HCT116 (cell line): ENCODE data around the gene MAJIN.

ENCODE experiments used
- EGR1 ChIP-seq: IDR thresholded peaks from 2 replicates; pipeline ENCODE4 v1.6.1; 2012; ENCODE audit warnings: low read depth
- EZH2phosphoT487 ChIP-seq: fragments of 200-600 bp; IDR thresholded peaks from 2 replicates; pipeline ENCODE4 v1.6.1; 2018; ENCODE audit warnings: antibody characterized with exemption, borderline replicate concordance
- JUND ChIP-seq: IDR thresholded peaks from 2 replicates; pipeline ENCODE4 v1.6.1; 2012
- POLR2A ChIP-seq: IDR thresholded peaks from 2 replicates; pipeline ENCODE4 v1.7.0; 2011; ENCODE audit warnings: borderline replicate concordance; ENCODE audit not compliant: insufficient read depth, insufficient read length; ENCODE audit errors: extremely low read depth
- POLR2AphosphoS5 ChIP-seq: IDR thresholded peaks from 2 replicates; pipeline ENCODE4 v1.6.1; 2011; ENCODE audit warnings: mild to moderate bottlenecking, low read depth, low read length, moderate library complexity
- ZNF274 ChIP-seq: fragments of 200-500 bp; sonication (Bioruptor generic); IDR thresholded peaks from 2 replicates; pipeline ENCODE4 v1.6.1; 2014; ENCODE audit warnings: mild to moderate bottlenecking, low read depth, low read length, inconsistent platforms
- TF ChIP-seq, protein P1 (sequence below), 3 experiments: fragments of 200-600 bp in 1 of 3; sonication (generic) in 1 of 3; IDR thresholded peaks in 2 of 3; conservative IDR thresholded peaks in 1 of 3; 2 replicates each; pipeline ENCODE4 v1.5.1; 2012 to 2017; ENCODE audit warnings: low read depth in 2 of 3, low read length in 2 of 3, antibody characterized with exemption in 1 of 3, borderline replicate concordance in 1 of 3, control low read depth in 1 of 3, mild to moderate bottlenecking in 1 of 3, mixed read lengths in 1 of 3, mixed run types in 1 of 3, moderate library complexity in 1 of 3; ENCODE audit not compliant: insufficient read depth in 1 of 3
- TF ChIP-seq, protein P2 (sequence below): IDR thresholded peaks from 2 replicates; pipeline ENCODE4 v1.6.1; 2012
- TF ChIP-seq, protein P3 (sequence below): IDR thresholded peaks from 2 replicates; pipeline ENCODE4 v1.6.1; 2012
- TF ChIP-seq, protein P4 (sequence below): IDR thresholded peaks from 2 replicates; pipeline ENCODE4 v1.6.1; 2012; ENCODE audit warnings: low read depth

DNA sequence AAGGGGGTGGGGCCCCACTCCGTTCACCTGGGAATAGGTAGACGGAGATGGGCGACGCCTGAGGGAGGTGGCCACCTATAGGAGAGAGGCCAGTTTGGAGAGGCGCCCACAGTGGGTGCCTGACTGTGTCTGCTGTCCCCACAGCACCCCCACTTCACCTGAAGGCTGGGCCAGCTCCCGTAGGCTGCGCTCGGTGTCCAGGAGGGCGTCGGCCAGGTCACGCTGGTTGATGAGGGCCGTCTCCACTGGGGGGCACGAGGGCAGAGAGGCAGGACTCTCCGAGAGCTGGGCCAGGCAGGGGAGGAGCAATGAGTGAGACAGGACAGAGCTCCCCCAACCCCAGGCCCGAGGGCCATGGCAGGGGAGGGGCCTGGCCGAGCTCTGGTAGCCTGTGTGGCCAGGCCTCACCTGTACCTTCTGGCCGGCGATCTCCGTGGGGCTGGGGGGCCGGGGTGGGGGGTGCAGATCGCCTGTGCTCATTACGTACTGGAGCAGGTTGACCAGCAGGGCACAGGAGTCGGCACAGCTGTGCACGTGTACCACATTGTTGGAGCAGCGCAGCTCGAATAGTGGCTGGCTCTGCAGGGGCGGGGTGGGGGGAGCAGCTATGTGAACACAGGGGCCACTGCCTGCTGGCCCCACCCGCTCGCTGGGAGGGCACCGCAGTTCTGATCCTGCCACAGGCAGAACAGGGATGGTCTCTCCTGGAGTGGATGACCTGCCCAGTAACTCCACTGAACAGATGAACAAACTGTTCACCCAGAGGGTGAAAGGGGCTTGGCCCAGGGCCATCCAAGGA, 69.6 kb downstream of the MAJIN start:
- TF ChIP-seq, protein P1, sequence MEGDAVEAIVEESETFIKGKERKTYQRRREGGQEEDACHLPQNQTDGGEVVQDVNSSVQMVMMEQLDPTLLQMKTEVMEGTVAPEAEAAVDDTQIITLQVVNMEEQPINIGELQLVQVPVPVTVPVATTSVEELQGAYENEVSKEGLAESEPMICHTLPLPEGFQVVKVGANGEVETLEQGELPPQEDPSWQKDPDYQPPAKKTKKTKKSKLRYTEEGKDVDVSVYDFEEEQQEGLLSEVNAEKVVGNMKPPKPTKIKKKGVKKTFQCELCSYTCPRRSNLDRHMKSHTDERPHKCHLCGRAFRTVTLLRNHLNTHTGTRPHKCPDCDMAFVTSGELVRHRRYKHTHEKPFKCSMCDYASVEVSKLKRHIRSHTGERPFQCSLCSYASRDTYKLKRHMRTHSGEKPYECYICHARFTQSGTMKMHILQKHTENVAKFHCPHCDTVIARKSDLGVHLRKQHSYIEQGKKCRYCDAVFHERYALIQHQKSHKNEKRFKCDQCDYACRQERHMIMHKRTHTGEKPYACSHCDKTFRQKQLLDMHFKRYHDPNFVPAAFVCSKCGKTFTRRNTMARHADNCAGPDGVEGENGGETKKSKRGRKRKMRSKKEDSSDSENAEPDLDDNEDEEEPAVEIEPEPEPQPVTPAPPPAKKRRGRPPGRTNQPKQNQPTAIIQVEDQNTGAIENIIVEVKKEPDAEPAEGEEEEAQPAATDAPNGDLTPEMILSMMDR (IDR thresholded peaks at IDR 0.05 in 2 of 3, conservative IDR thresholded peaks at IDR 0.05 in 1 of 3; ENCODE audit: borderline replicate concordance in 1 of 3, insufficient read depth in 1 of 3, low read depth in 2 of 3, low read length in 2 of 3), result no peak
- no peak for TF ChIP-seq EZH2phosphoT487
- TF ChIP-seq POLR2A, result no peak
- TF ChIP-seq POLR2AphosphoS5, result no peak
- TF ChIP-seq, protein P2, sequence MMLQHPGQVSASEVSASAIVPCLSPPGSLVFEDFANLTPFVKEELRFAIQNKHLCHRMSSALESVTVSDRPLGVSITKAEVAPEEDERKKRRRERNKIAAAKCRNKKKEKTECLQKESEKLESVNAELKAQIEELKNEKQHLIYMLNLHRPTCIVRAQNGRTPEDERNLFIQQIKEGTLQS, result no peak
- TF ChIP-seq, protein P3, sequence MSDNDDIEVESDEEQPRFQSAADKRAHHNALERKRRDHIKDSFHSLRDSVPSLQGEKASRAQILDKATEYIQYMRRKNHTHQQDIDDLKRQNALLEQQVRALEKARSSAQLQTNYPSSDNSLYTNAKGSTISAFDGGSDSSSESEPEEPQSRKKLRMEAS, result no peak
- TF ChIP-seq, protein P4, sequence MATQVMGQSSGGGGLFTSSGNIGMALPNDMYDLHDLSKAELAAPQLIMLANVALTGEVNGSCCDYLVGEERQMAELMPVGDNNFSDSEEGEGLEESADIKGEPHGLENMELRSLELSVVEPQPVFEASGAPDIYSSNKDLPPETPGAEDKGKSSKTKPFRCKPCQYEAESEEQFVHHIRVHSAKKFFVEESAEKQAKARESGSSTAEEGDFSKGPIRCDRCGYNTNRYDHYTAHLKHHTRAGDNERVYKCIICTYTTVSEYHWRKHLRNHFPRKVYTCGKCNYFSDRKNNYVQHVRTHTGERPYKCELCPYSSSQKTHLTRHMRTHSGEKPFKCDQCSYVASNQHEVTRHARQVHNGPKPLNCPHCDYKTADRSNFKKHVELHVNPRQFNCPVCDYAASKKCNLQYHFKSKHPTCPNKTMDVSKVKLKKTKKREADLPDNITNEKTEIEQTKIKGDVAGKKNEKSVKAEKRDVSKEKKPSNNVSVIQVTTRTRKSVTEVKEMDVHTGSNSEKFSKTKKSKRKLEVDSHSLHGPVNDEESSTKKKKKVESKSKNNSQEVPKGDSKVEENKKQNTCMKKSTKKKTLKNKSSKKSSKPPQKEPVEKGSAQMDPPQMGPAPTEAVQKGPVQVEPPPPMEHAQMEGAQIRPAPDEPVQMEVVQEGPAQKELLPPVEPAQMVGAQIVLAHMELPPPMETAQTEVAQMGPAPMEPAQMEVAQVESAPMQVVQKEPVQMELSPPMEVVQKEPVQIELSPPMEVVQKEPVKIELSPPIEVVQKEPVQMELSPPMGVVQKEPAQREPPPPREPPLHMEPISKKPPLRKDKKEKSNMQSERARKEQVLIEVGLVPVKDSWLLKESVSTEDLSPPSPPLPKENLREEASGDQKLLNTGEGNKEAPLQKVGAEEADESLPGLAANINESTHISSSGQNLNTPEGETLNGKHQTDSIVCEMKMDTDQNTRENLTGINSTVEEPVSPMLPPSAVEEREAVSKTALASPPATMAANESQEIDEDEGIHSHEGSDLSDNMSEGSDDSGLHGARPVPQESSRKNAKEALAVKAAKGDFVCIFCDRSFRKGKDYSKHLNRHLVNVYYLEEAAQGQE, result no peak
- TF ChIP-seq JUND, result no peak
- no peak for TF ChIP-seq EGR1
- TF ChIP-seq ZNF274, result no peak
